ENCODE measurements around the gene NTRK3.

The NTRK3 gene

GRCh38 chr15:88230823-88231222 lies 25.7 kb downstream of the NTRK3 start:
- no peak for DNase-seq (ENCODE audit: low spot score)

- no peak for DNase-seq (ENCODE audit: low spot score)
Observed at GRCh38 chr15:88225461-88225860, 31.1 kb downstream of the NTRK3 start.

- DNase-seq (ENCODE audit: low spot score) = no peak
Observed at GRCh38 chr15:88223084-88223483, 33.5 kb downstream of the NTRK3 start.

- DNase-seq (ENCODE audit: low spot score) = no peak
Observed at GRCh38 chr15:88221836-88222235, 34.7 kb downstream of the NTRK3 start.

- DNase-seq (ENCODE audit: low spot score) = no peak
Observed at GRCh38 chr15:88220443-88221335, 35.9 kb downstream of the NTRK3 start.

GRCh38 chr15:88219623-88220022 lies 36.9 kb downstream of the NTRK3 start:
- no peak for DNase-seq (ENCODE audit: low spot score)

GRCh38 chr15:88218557-88219221 lies 37.9 kb downstream of the NTRK3 start:
- DNase-seq (ENCODE audit: low spot score) = no peak

GRCh38 chr15:88215066-88215648 lies 41.4 kb downstream of the NTRK3 start:
- DNase-seq (ENCODE audit: low spot score) = no peak

GRCh38 chr15:88209111-88209510 lies 47.4 kb downstream of the NTRK3 start:
- DNase-seq (ENCODE audit: low spot score) = no peak

GRCh38 chr15:88208396-88208795 lies 48.1 kb downstream of the NTRK3 start:
- DNase-seq (ENCODE audit: low spot score) = no peak

- no peak for DNase-seq (ENCODE audit: low spot score)
Observed at GRCh38 chr15:88207565-88207964, 49.0 kb downstream of the NTRK3 start.

GRCh38 chr15:88204584-88204983 lies 52.0 kb downstream of the NTRK3 start:
- DNase-seq (ENCODE audit: low spot score) = no peak

- no peak for DNase-seq (ENCODE audit: low spot score)
Observed at GRCh38 chr15:88202231-88202630, 54.3 kb downstream of the NTRK3 start.

GRCh38 chr15:88201207-88201606 lies 55.3 kb downstream of the NTRK3 start:
- DNase-seq (ENCODE audit: low spot score) = no peak

- DNase-seq (ENCODE audit: low spot score) = no peak
Observed at GRCh38 chr15:88196961-88197360, 59.6 kb downstream of the NTRK3 start.

GRCh38 chr15:88194162-88194561 lies 62.4 kb downstream of the NTRK3 start:
- no peak for DNase-seq (ENCODE audit: low spot score)

- DNase-seq (ENCODE audit: low spot score) = peak; percentile 34
Observed at GRCh38 chr15:88193415-88193814, 63.1 kb downstream of the NTRK3 start.

GRCh38 chr15:88191812-88192165 lies 64.8 kb downstream of the NTRK3 start:
- DNase-seq (ENCODE audit: low spot score) = no peak

- no peak for DNase-seq (ENCODE audit: low spot score)
Observed at GRCh38 chr15:88190232-88190631, 66.3 kb downstream of the NTRK3 start.

GRCh38 chr15:88188300-88188699 lies 68.2 kb downstream of the NTRK3 start:
- DNase-seq (ENCODE audit: low spot score) = no peak

GRCh38 chr15:88187195-88187594 lies 69.3 kb downstream of the NTRK3 start:
- no peak for DNase-seq (ENCODE audit: low spot score)

GRCh38 chr15:88185584-88185983 lies 71.0 kb downstream of the NTRK3 start:
- DNase-seq (ENCODE audit: low spot score) = no peak

- DNase-seq (ENCODE audit: low spot score) = no peak
Observed at GRCh38 chr15:88181613-88182012, 74.9 kb downstream of the NTRK3 start.
